Endothelial cell of umbilical vein (primary cell): Measurements from ENCODE around the gene PAX6. TPM values are rescaled to one million over a fixed set of nuclear protein-coding genes. Genes with fewer than 3 reads are reported as not detected.

ENCODE experiments used
- BruUV-seq: library from RNA; stranded (reverse); fragments of 400-500 nt; replicated peaks from 2 replicates; lab custom pipeline; 2021; lab: Mats Ljungman, UMichigan
- CTCF ChIA-PET: fragments of 300-600, 350-600 bp; sonication (Branson Sonifier 250); formaldehyde crosslinking; loops from one replicate; lab custom pipeline; 2021; ENCODE audit warnings: antibody characterized with exemption, inconsistent platforms; lab: Charles Lee
- POLR2A ChIA-PET: fragments of 300-600, 350-600 bp; sonication (Branson Sonifier 250); formaldehyde crosslinking; loops from one replicate; lab custom pipeline; 2021; ENCODE audit warnings: antibody characterized with exemption, inconsistent platforms; lab: Charles Lee
- DNase-seq: peaks from one replicate; pipeline ENCODE4 v3.0.0-alpha.2; 2011; ENCODE audit warnings: low read depth, low spot score
- FAIRE-seq: peaks from 2 replicates; lab custom pipeline; 2011; peaks lifted over from hg19 to GRCh38; lab: Jason Lieb, UNC
- H2AFZ ChIP-seq: 2 replicates; pipeline ENCODE4 v1.6.0; 2012; ENCODE audit warnings: low read depth, low read length, control low read depth, inconsistent platforms
- H3K27ac ChIP-seq: 2 replicates; pipeline ENCODE4 v1.5.1; 2011; ENCODE audit warnings: low read depth, mild to moderate bottlenecking, control low read depth, low read length, moderate library complexity; ENCODE audit not compliant: insufficient read depth
- H3K27me3 ChIP-seq, 2 experiments: 2 replicates each; pipeline versions ENCODE4 v1.6.0 to v1.6.1; 2011; ENCODE audit warnings: low read length in 2 of 2, mixed read lengths in 1 of 2; ENCODE audit not compliant: control insufficient read depth in 2 of 2, insufficient read depth in 2 of 2
- H3K36me3 ChIP-seq, 2 experiments: 2 replicates in 1 of 2; 3 replicates in 1 of 2; pipeline ENCODE4 v1.5.1; 2011; ENCODE audit warnings: low read length in 2 of 2, mild to moderate bottlenecking in 1 of 2, moderate library complexity in 1 of 2; ENCODE audit not compliant: control insufficient read depth in 2 of 2, insufficient read depth in 2 of 2; ENCODE audit errors: extremely low read depth in 1 of 2
- H3K4me1 ChIP-seq: 3 replicates; pipeline ENCODE4 v1.5.1; 2011; ENCODE audit warnings: mild to moderate bottlenecking, low read length; ENCODE audit not compliant: control insufficient read depth, insufficient read depth; ENCODE audit errors: extremely low read depth
- H3K4me2 ChIP-seq: 2 replicates; pipeline ENCODE4 v1.6.1; 2011; ENCODE audit warnings: low read length, control low read depth, mixed read lengths; ENCODE audit not compliant: insufficient read depth
- H3K4me3 ChIP-seq, 3 experiments: fragments of 200-600 bp in 1 of 3; sonication (generic), shearing (Covaris generic) in 1 of 3; replicated peaks in 1 of 3; 2 replicates each; pipeline ENCODE4 v1.5.1; 2011 to 2016; ENCODE audit warnings: control low read depth in 3 of 3, low read length in 3 of 3, mild to moderate bottlenecking in 2 of 3, inconsistent platforms in 1 of 3, low read depth in 1 of 3, moderate library complexity in 1 of 3; ENCODE audit not compliant: insufficient read depth in 1 of 3
- H3K79me2 ChIP-seq: 2 replicates; pipeline ENCODE4 v1.6.0; 2012; ENCODE audit warnings: low read length, inconsistent platforms; ENCODE audit not compliant: control insufficient read depth, insufficient read depth
- H3K9ac ChIP-seq: replicated peaks from 2 replicates; pipeline ENCODE3; 2011; ENCODE audit warnings: low read length, control low read depth; ENCODE audit not compliant: insufficient read depth; ENCODE audit errors: extremely low read depth
- H3K9me1 ChIP-seq: replicated peaks from 3 replicates; pipeline ENCODE4 v1.6.0; 2011; ENCODE audit warnings: mild to moderate bottlenecking, low read length; ENCODE audit not compliant: control insufficient read depth, insufficient read depth; ENCODE audit errors: extremely low read depth
- H3K9me3 ChIP-seq: replicated peaks from 2 replicates; pipeline ENCODE4 v1.5.1; 2012; ENCODE audit warnings: low read length, inconsistent platforms; ENCODE audit not compliant: control insufficient read depth, insufficient read depth
- H4K20me1 ChIP-seq: replicated peaks from 2 replicates; pipeline ENCODE3; 2011; ENCODE audit warnings: mild to moderate bottlenecking, low read length; ENCODE audit not compliant: control insufficient read depth, insufficient read depth; ENCODE audit errors: extremely low read depth
- EZH2 ChIP-seq: IDR thresholded peaks from 2 replicates; pipeline ENCODE4 v1.6.1; 2012; ENCODE audit warnings: borderline replicate concordance, low read depth, mild to moderate bottlenecking, moderate library complexity, low read length, inconsistent platforms; ENCODE audit not compliant: severe bottlenecking
- FOS ChIP-seq: IDR thresholded peaks from 2 replicates; pipeline ENCODE4 v1.6.1; 2011; ENCODE audit warnings: mild to moderate bottlenecking, low read length, moderate library complexity, borderline replicate concordance; ENCODE audit not compliant: insufficient read depth
- GATA2 ChIP-seq: IDR thresholded peaks from 2 replicates; pipeline ENCODE4 v1.7.0; 2011; ENCODE audit warnings: low read depth, mild to moderate bottlenecking, moderate library complexity, mixed read lengths, low read length; ENCODE audit not compliant: insufficient read length, insufficient read depth
- JUN ChIP-seq: IDR thresholded peaks from 2 replicates; pipeline ENCODE4 v1.6.1; 2011; ENCODE audit warnings: borderline replicate concordance, low read depth; ENCODE audit not compliant: insufficient read length, insufficient read depth
- MYC ChIP-seq: IDR thresholded peaks from one replicate; pipeline ENCODE4 v1.6.1; 2011; ENCODE audit warnings: mild to moderate bottlenecking, low read depth, low read length
- POLR2A ChIP-seq: IDR thresholded peaks from 2 replicates; pipeline ENCODE4 v1.6.1; 2012; ENCODE audit warnings: low read depth, mild to moderate bottlenecking, control low read depth, low read length
- POLR2AphosphoS5 ChIP-seq: IDR thresholded peaks from 2 replicates; pipeline ENCODE4 v1.6.1; 2012; ENCODE audit warnings: low read depth, mild to moderate bottlenecking, control low read depth, low read length, moderate library complexity; ENCODE audit not compliant: insufficient read depth
- dilution Hi-C: fragments of 300-500 bp; cut with MboI; formaldehyde crosslinking; loops from one replicate; pipeline ENCODE4 v1.15.0; 2019; ENCODE audit warnings: low sequenced_read_pairs; ENCODE audit not compliant: extremely low pct_ligation_motif_present
- intact Hi-C: fragments of 100-400 bp; cut with micrococcal nuclease; formaldehyde crosslinking; loops from one replicate; pipeline ENCODE4 v1.10.0; 2022
- polyA plus RNA-seq, 4 experiments: library from polyadenylated mRNA; depleted of rRNA in 3 of 4; stranded (reverse) in 3 of 4; unstranded in 1 of 4; fragments of >200 nt; gene quantifications; 2 replicates each; pipeline versions ENCODE4 v1.2.1 to v1.2.3, GENCODE V29; 2011 to 2012; ENCODE audit warnings: missing spikeins in 1 of 4
- total RNA-seq: library from RNA; stranded (reverse); gene quantifications from 2 replicates; pipeline ENCODE4 v1.2.3, GENCODE V29; 2021
- TF ChIP-seq, protein P1 (sequence below), 2 donors: IDR thresholded peaks; 1 replicate in 1 of 2; 2 replicates in 1 of 2; pipeline ENCODE4 v1.5.1; 2011; ENCODE audit warnings: low read length in 2 of 2, mild to moderate bottlenecking in 2 of 2, moderate library complexity in 2 of 2, control low read depth in 1 of 2, inconsistent platforms in 1 of 2, low read depth in 1 of 2; ENCODE audit not compliant: insufficient read depth in 1 of 2; ENCODE audit errors: extremely low read depth in 1 of 2
- TF ChIP-seq, protein P2 (sequence below): IDR thresholded peaks from 2 replicates; pipeline ENCODE4 v1.6.1; 2011; ENCODE audit not compliant: insufficient read depth, insufficient read length

Gene PAX6
- total and polyA plus RNA-seq, 2 donors (not counting 3 experiments of a cell fraction or from before 2014, with no cell fraction given), result not detected

DNA sequence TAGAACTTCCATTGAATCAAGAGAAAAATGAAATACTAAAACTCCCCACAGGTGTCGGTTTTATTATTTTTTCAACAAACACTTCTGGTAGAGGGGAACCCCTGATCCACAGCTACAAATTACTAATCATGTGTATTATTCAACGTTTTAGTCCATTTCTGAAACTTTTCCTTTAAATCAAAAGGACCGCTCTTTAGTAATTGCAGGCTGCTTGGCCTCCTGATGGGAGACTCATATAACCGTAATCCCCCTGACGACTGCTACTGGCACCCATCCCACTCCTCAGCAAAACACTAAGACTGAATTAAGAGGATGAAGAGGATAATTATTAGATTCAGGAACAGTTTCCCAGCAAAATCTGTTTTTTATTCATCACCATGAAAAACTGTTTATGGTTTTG lies 46.4 kb downstream of the PAX6 start:
- Histone ChIP-seq H3K9me1 (no peaks in the 10 kb centered on the region), H2AFZ (no peak overlapping the region), H3K4me1 (no peaks in the 10 kb centered on the region), H3K9ac (no peak overlapping the region), H4K20me1 (no peaks in the 10 kb centered on the region), H3K27me3 (no peaks in the 10 kb centered on the region), H3K27ac (no peak overlapping the region), H3K36me3 (no peaks in the 10 kb centered on the region), H3K79me2 (no peaks in the 10 kb centered on the region), H3K4me3 (no peak overlapping the region), H3K9me3 (no peaks in the 10 kb centered on the region), H3K4me2 (no peak overlapping the region)
- intact Hi-C loops (no loop called here), dilution Hi-C loops (no loop called here)
- TF ChIP-seq GATA2 (no peak), EZH2 (no peak), FOS (no peak), MYC (no peak), JUN (no peak), POLR2A (no peak), POLR2AphosphoS5 (no peak)
- TF ChIP-seq, protein P1, sequence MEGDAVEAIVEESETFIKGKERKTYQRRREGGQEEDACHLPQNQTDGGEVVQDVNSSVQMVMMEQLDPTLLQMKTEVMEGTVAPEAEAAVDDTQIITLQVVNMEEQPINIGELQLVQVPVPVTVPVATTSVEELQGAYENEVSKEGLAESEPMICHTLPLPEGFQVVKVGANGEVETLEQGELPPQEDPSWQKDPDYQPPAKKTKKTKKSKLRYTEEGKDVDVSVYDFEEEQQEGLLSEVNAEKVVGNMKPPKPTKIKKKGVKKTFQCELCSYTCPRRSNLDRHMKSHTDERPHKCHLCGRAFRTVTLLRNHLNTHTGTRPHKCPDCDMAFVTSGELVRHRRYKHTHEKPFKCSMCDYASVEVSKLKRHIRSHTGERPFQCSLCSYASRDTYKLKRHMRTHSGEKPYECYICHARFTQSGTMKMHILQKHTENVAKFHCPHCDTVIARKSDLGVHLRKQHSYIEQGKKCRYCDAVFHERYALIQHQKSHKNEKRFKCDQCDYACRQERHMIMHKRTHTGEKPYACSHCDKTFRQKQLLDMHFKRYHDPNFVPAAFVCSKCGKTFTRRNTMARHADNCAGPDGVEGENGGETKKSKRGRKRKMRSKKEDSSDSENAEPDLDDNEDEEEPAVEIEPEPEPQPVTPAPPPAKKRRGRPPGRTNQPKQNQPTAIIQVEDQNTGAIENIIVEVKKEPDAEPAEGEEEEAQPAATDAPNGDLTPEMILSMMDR (IDR thresholded peaks at IDR 0.05; ENCODE audit: extremely low read depth in 1 of 2, insufficient read depth in 1 of 2, low read depth in 1 of 2, low read length in 2 of 2), result no peak
- TF ChIP-seq, protein P2, sequence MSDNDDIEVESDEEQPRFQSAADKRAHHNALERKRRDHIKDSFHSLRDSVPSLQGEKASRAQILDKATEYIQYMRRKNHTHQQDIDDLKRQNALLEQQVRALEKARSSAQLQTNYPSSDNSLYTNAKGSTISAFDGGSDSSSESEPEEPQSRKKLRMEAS, result no peak
- no TSS peak for BruUV-seq
- POLR2A ChIA-PET, result no interaction called here
- CTCF ChIA-PET, result interaction anchor here (3.1 kb wide), 1 partner anchor 17 kb away, joined by 7 read pairs; no protein-coding TSS in a partner anchor
- FAIRE-seq (no peak), DNase-seq (no peak)
